ENCODE results near the gene NRXN2. TPM values are rescaled to one million over a fixed set of nuclear protein-coding genes. Genes with fewer than 3 reads are reported as not detected.

NRXN2 gene
- total RNA-seq, 1 donor from 2014 or later, result 2.2 TPM

DNA sequence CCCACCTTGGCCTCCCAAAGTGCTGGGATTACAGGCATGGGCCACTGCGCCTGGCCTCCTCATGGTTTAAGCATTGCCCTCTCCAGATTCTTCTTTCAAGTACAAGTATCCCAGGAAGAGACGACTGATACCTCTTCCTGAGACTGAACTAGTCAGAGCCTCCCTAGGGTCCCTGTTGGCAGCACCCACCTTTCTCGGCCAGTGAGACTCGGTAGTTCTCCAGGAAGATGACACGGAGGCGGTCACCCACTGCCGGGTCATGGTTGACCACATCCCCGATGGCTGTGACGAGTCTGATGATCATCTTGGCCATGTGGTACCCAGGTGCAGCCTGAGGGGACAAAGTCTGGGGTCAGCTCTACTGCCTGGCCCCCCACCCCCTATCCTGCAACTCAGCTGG lies 28.1 kb upstream of the NRXN2 start:
- Mint-ChIP-seq H3K27me3 (ENCODE audit: insufficient read depth, low read depth) (peaks cover 10% of the 10 kb centered on the region), H3K9me3 (no peaks in the 10 kb centered on the region), H3K4me3 (no peak overlapping the region), H3K27ac (no peak overlapping the region), H3K4me1 (peaks cover 9% of the 10 kb centered on the region), H3K36me3 (no peaks in the 10 kb centered on the region)
- no peak for DNase-seq (ENCODE audit: low spot score)
- H3K9ac ChIP-seq, result no peak overlapping the region
- TF ChIP-seq, protein P1, sequence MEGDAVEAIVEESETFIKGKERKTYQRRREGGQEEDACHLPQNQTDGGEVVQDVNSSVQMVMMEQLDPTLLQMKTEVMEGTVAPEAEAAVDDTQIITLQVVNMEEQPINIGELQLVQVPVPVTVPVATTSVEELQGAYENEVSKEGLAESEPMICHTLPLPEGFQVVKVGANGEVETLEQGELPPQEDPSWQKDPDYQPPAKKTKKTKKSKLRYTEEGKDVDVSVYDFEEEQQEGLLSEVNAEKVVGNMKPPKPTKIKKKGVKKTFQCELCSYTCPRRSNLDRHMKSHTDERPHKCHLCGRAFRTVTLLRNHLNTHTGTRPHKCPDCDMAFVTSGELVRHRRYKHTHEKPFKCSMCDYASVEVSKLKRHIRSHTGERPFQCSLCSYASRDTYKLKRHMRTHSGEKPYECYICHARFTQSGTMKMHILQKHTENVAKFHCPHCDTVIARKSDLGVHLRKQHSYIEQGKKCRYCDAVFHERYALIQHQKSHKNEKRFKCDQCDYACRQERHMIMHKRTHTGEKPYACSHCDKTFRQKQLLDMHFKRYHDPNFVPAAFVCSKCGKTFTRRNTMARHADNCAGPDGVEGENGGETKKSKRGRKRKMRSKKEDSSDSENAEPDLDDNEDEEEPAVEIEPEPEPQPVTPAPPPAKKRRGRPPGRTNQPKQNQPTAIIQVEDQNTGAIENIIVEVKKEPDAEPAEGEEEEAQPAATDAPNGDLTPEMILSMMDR (IDR thresholded peaks at IDR 0.05), result no peak
- TF ChIP-seq EZH2 (IDR thresholded peaks at IDR 0.05), result no peak
- TF ChIP-seq EZH2phosphoT487 (IDR thresholded peaks at IDR 0.05), result no peak
- H3F3A ChIP-seq (ENCODE audit: low read depth), result peaks cover 20% of the 10 kb centered on the region
- no peaks in the 10 kb centered on the region for H3K36me3 ChIP-seq
- H3K9me3 ChIP-seq (ENCODE audit: low read depth), result no peaks in the 10 kb centered on the region
- no peak overlapping the region for H3K4me3 ChIP-seq
- no peak overlapping the region for H3K27ac ChIP-seq
- no peak overlapping the region for H3K4me2 ChIP-seq
- peaks cover 12% of the 10 kb centered on the region for H3K27me3 ChIP-seq
- H2AFZ ChIP-seq (replicated peaks), result no peak overlapping the region
- H3K4me1 ChIP-seq, result no peaks in the 10 kb centered on the region
- H4K20me1 ChIP-seq (ENCODE audit: low read depth), result peaks cover 7% of the 10 kb centered on the region
- H3K79me2 ChIP-seq (ENCODE audit: low read depth), result no peaks in the 10 kb centered on the region

DNA sequence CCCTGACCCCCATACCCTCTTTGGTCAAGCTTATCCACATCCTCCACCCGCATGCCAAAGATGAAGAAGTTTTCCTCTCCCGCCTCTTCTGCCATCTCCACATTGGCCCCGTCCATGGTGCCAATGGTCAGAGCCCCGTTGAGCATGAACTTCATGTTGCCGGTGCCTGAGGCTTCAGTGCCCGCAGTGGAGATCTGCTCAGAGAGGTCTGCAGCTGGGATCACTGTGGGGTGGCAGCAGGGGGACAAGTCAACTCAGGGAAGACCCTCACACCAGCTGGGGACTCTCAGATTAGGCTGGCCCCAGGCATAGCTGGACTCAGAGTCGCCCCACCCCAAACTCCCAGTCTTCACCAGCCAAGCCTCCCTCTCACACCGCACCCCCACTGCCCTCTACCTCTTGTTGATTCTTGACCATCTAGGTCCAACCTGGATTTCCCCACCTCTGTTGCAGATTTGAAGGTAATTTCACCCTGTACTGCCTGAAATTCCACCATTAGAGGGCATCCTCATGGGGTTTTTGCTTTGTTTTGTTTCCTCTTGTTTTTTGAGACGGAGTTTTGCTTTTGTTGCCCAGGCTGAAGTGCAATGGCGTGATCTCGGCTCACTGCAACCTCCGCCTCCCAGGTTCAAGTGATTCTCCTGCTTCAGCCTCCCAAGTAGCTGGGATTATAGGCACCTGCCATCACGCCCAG lies 27.5 kb upstream of the NRXN2 start:
- peaks cover 18% of the 10 kb centered on the region for H3K27me3 ChIP-seq
- peaks cover 26% of the 10 kb centered on the region for H3F3A ChIP-seq (ENCODE audit: low read depth)
- no peak overlapping the region for H3K4me3 Mint-ChIP-seq
- H3K4me1 Mint-ChIP-seq, result peaks cover 9% of the 10 kb centered on the region
- no peak overlapping the region for H3K27ac ChIP-seq
- peaks cover 8% of the 10 kb centered on the region for H4K20me1 ChIP-seq (ENCODE audit: low read depth)
- H3K79me2 ChIP-seq (ENCODE audit: low read depth), result no peaks in the 10 kb centered on the region
- H3K9ac ChIP-seq, result no peak overlapping the region
- DNase-seq (ENCODE audit: low spot score), result no peak
- H3K4me1 ChIP-seq, result no peaks in the 10 kb centered on the region
- H3K4me3 ChIP-seq, result no peak overlapping the region
- peaks cover 12% of the 10 kb centered on the region for H3K27me3 Mint-ChIP-seq (ENCODE audit: insufficient read depth, low read depth)
- no peak overlapping the region for H3K4me2 ChIP-seq
- no peak for TF ChIP-seq EZH2phosphoT487 (IDR thresholded peaks at IDR 0.05)
- TF ChIP-seq, protein P1 (IDR thresholded peaks at IDR 0.05), result peak; percentile 14
- H3K36me3 ChIP-seq, result no peaks in the 10 kb centered on the region
- H3K9me3 Mint-ChIP-seq, result no peaks in the 10 kb centered on the region
- H3K36me3 Mint-ChIP-seq, result no peaks in the 10 kb centered on the region
- H3K9me3 ChIP-seq (ENCODE audit: low read depth), result no peaks in the 10 kb centered on the region
- H2AFZ ChIP-seq (replicated peaks), result no peak overlapping the region
- H3K27ac Mint-ChIP-seq, result no peak overlapping the region

DNA sequence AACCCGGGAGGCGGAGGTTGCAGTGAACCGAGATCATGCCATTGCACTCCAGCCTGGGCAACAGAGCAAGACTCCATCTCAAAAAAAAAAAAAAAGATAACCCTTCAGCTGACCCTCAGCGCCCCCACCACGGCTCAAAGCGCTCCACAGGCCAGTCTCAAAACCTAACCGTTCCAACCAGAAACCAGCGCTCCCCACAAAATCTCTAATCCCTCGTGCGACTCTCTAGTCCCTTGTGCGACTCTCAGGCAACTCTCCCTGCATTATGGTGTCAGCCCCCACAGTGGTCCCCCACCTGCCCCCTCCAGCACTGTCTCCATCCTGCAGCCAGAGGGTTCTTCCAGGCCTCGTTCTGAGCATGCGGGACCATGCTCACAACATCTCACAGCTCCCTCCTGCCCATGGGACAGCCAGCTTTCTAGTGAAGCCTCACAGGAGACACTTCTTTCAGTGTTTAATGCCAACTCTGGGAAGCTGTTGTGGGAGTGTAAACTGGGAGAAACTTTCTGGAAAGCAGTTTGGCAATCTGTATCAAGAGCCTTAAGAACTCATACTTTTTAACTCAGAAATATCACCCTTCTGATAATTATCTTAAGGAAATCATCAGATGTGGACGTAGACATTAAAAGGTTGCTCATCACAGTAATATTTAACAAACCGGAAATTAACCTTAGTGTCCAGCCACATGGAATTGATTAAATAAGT lies 25.1 kb upstream of the NRXN2 start:
- Histone ChIP-seq H3K27ac (no peak overlapping the region), H2AFZ (replicated peaks) (no peak overlapping the region), H3K4me1 (peaks cover 3% of the 10 kb centered on the region), H3F3A (ENCODE audit: low read depth) (peaks cover 40% of the 10 kb centered on the region), H3K79me2 (ENCODE audit: low read depth) (no peaks in the 10 kb centered on the region), H3K4me2 (no peak overlapping the region), H3K9ac (no peak overlapping the region), H3K36me3 (no peaks in the 10 kb centered on the region), H4K20me1 (ENCODE audit: low read depth) (peaks cover 21% of the 10 kb centered on the region), H3K27me3 (peaks cover 42% of the 10 kb centered on the region), H3K4me3 (no peak overlapping the region), H3K9me3 (ENCODE audit: low read depth) (no peaks in the 10 kb centered on the region)
- TF ChIP-seq EZH2 (IDR thresholded peaks at IDR 0.05) (no peak), EZH2phosphoT487 (IDR thresholded peaks at IDR 0.05) (no peak)
- TF ChIP-seq, protein P1 (IDR thresholded peaks at IDR 0.05), result no peak
- no peak for DNase-seq (ENCODE audit: low spot score)
- Mint-ChIP-seq H3K36me3 (no peaks in the 10 kb centered on the region), H3K4me3 (peak overlapping the region; percentile 41), H3K27me3 (ENCODE audit: insufficient read depth, low read depth) (peaks cover 18% of the 10 kb centered on the region), H3K27ac (peak overlapping the region; percentile 74), H3K9me3 (no peaks in the 10 kb centered on the region), H3K4me1 (peaks cover 19% of the 10 kb centered on the region)
